Neuronal stem cell (in vitro differentiated cells): ENCODE measurements around the gene CD69.

Source experiments
- DNase-seq: peaks from one replicate; pipeline ENCODE4 v3.0.0-alpha.2; 2013; ENCODE audit warnings: low spot score
- H2AFZ ChIP-seq: one replicate; pipeline ENCODE4 v1.6.1; 2013; ENCODE audit warnings: mild to moderate bottlenecking, low read length, inconsistent platforms
- H2AK5ac ChIP-seq: 2 replicates; pipeline ENCODE4 v1.6.1; 2013; ENCODE audit warnings: low read depth, mild to moderate bottlenecking, inconsistent platforms, low read length, moderate library complexity, mixed read lengths
- H2BK120ac ChIP-seq: 2 replicates; pipeline ENCODE4 v1.6.1; 2013; ENCODE audit warnings: low read depth, mild to moderate bottlenecking, inconsistent platforms, low read length, moderate library complexity, mixed read lengths
- H2BK12ac ChIP-seq: one replicate; pipeline ENCODE4 v1.6.1; 2013; ENCODE audit warnings: low read length, inconsistent platforms
- H2BK15ac ChIP-seq: 2 replicates; pipeline ENCODE4 v1.6.1; 2013; ENCODE audit warnings: mild to moderate bottlenecking, low read length, inconsistent platforms, mixed read lengths
- H2BK5ac ChIP-seq: one replicate; pipeline ENCODE4 v1.6.1; 2013; ENCODE audit warnings: inconsistent platforms, mild to moderate bottlenecking, low read length, moderate library complexity
- H3K14ac ChIP-seq: one replicate; pipeline ENCODE4 v1.6.1; 2013; ENCODE audit warnings: low read length, inconsistent platforms
- H3K18ac ChIP-seq: 2 replicates; pipeline ENCODE4 v1.6.1; 2013; ENCODE audit warnings: low read length, inconsistent platforms
- H3K23ac ChIP-seq: 2 replicates; pipeline ENCODE4 v1.6.1; 2013; ENCODE audit warnings: low read depth, mild to moderate bottlenecking, mixed read lengths, low read length, inconsistent platforms; ENCODE audit not compliant: poor library complexity
- H3K27ac ChIP-seq: replicated peaks from 3 replicates; pipeline ENCODE4 v1.5.1; 2013; ENCODE audit warnings: low read length, inconsistent platforms
- H3K27me3 ChIP-seq, 3 experiments: 2 replicates each; pipeline ENCODE4 v1.6.1; 2013; ENCODE audit warnings: low read length in 3 of 3, mild to moderate bottlenecking in 2 of 3, inconsistent platforms in 1 of 3, low read depth in 1 of 3, mixed read lengths in 1 of 3, moderate library complexity in 1 of 3; ENCODE audit not compliant: control insufficient read depth in 3 of 3, insufficient read depth in 3 of 3
- H3K36me3 ChIP-seq, 2 donors: replicated peaks in 1 of 2; 2 replicates each; pipeline ENCODE4 v1.6.1; 2013; ENCODE audit warnings: low read length in 2 of 2; ENCODE audit not compliant: control insufficient read depth in 2 of 2, insufficient read depth in 2 of 2
- H3K4ac ChIP-seq: 2 replicates; pipeline ENCODE4 v1.6.1; 2013; ENCODE audit warnings: inconsistent platforms, mild to moderate bottlenecking, low read length, moderate library complexity
- H3K4me1 ChIP-seq, 2 donors: 1 replicate in 1 of 2; 2 replicates in 1 of 2; pipeline ENCODE4 v1.6.1; 2013; ENCODE audit warnings: low read length in 2 of 2, low read depth in 1 of 2; ENCODE audit not compliant: control insufficient read depth in 2 of 2, insufficient read depth in 1 of 2
- H3K4me2 ChIP-seq: one replicate; pipeline ENCODE4 v1.6.1; 2013; ENCODE audit warnings: mild to moderate bottlenecking, low read length, inconsistent platforms; ENCODE audit not compliant: insufficient read depth, poor library complexity, severe bottlenecking
- H3K4me3 ChIP-seq, 2 donors: 2 replicates each; pipeline ENCODE4 v1.5.1; 2013; ENCODE audit warnings: low read length in 2 of 2, mild to moderate bottlenecking in 2 of 2, inconsistent platforms in 1 of 2, moderate library complexity in 1 of 2
- H3K79me1 ChIP-seq: one replicate; pipeline ENCODE4 v1.6.1; 2013; ENCODE audit warnings: low read depth, mild to moderate bottlenecking, inconsistent platforms, low read length, moderate library complexity
- H3K9ac ChIP-seq: one replicate; pipeline ENCODE4 v1.6.1; 2013; ENCODE audit warnings: mild to moderate bottlenecking, low read depth, low read length, inconsistent platforms; ENCODE audit not compliant: poor library complexity
- H3K9me3 ChIP-seq, 2 donors: replicated peaks in 1 of 2; 2 replicates each; pipeline versions ENCODE3 to v1.6.1; 2013; ENCODE audit warnings: low read length in 2 of 2, mild to moderate bottlenecking in 2 of 2, inconsistent platforms in 1 of 2, low read depth in 1 of 2, mixed read lengths in 1 of 2, moderate library complexity in 1 of 2; ENCODE audit not compliant: control insufficient read depth in 2 of 2, insufficient read depth in 1 of 2
- H4K8ac ChIP-seq: one replicate; pipeline ENCODE4 v1.6.1; 2013; ENCODE audit warnings: low read depth, mild to moderate bottlenecking, inconsistent platforms, low read length, moderate library complexity
- H4K91ac ChIP-seq: one replicate; pipeline ENCODE4 v1.6.1; 2013; ENCODE audit warnings: low read length, low read depth, mild to moderate bottlenecking, inconsistent platforms; ENCODE audit not compliant: poor library complexity
- WGBS, 2 donors: extraction: QIAGEN DNeasy Blood & Tissue Kit; methylation state at CpG; one replicate each; pipeline ENCODE4 v1.1.7; 2013; ENCODE audit warnings: missing lambda C conversion rate in 2 of 2, mixed read lengths in 1 of 2; ENCODE audit not compliant: insufficient read length in 2 of 2, insufficient replicate concordance in 1 of 2; ENCODE audit errors: extremely low coverage in 2 of 2; 5-methylcytosine and 5-hydroxymethylcytosine counted together

CD69 gene

DNA sequence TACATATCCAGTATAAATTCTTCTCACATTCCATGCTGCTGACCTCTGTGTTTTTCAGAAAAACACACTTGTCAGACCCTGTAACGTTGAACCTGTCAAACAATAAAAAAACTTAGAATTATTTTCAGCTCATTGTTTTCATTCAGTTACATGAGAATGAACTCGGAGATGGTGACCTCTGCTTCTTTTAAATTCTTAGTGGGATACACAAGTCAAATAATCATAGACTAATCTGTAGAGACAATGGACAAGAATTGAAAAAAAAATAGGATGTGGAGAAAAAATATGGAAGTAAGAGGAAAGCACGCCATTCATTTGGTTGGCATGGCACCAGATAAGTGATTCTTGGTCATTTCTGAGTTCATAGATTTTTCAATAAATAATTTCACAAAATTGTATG is 7.2 kb downstream of the CD69 start:
- Histone ChIP-seq H3K4ac (no peak overlapping the region), H3K27me3 (peaks cover 0 to 5% (median 0%) of the 10 kb centered on the region in 3 experiments), H3K36me3 (no peaks in the 10 kb centered on the region), H3K23ac (no peak overlapping the region), H3K79me1 (no peaks in the 10 kb centered on the region), H4K91ac (no peak overlapping the region), H2AFZ (no peak overlapping the region), H2BK5ac (no peak overlapping the region), H3K9ac (no peak overlapping the region), H3K14ac (no peak overlapping the region), H3K4me3 (no peak overlapping the region), H3K4me1 (no peaks in the 10 kb centered on the region), H3K18ac (no peak overlapping the region), H2BK12ac (no peak overlapping the region), H3K27ac (no peak overlapping the region), H2AK5ac (no peak overlapping the region), H3K4me2 (no peak overlapping the region), H3K9me3 (no peaks in the 10 kb centered on the region), H2BK15ac (no peak overlapping the region), H2BK120ac (no peak overlapping the region), H4K8ac (no peak overlapping the region)
- no CpG with 5 or more reads among the region's 3 CpGs for WGBS, 2 donors
- DNase-seq, result no peak

DNA sequence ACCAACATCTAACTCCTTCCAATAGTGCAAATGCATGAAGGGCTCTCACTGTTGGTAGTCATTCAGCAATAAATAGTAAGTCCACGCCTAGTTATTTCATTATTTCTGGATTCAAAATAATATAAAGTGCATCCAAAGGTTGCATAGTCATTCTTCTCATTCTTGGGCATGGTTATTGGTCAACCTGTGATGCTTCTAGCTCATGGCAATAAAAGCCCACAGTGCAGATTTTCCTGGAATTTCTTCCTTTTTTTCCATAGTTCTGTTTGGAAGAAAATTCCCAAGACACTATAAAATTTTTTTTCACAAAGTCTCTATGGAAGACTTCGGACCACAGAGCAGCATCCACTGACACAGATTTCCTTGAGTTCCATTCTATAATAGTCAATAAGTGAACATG is 7.6 kb downstream of the CD69 start:
- DNase-seq, result no peak
- Histone ChIP-seq H2BK120ac (no peak overlapping the region), H3K9ac (no peak overlapping the region), H2AFZ (no peak overlapping the region), H3K27ac (no peak overlapping the region), H2BK12ac (no peak overlapping the region), H3K27me3 (peaks cover 0 to 5% (median 0%) of the 10 kb centered on the region in 3 experiments), H2AK5ac (no peak overlapping the region), H3K14ac (no peak overlapping the region), H3K4me2 (no peak overlapping the region), H3K23ac (no peak overlapping the region), H3K79me1 (no peaks in the 10 kb centered on the region), H2BK5ac (no peak overlapping the region), H4K8ac (no peak overlapping the region), H2BK15ac (no peak overlapping the region), H3K9me3 (no peaks in the 10 kb centered on the region), H3K4ac (no peak overlapping the region), H3K4me1 (no peaks in the 10 kb centered on the region), H3K36me3 (no peaks in the 10 kb centered on the region), H4K91ac (no peak overlapping the region), H3K18ac (no peak overlapping the region), H3K4me3 (no peak overlapping the region)
- no CpG with 5 or more reads among the region's 2 CpGs for WGBS, 2 donors

DNA sequence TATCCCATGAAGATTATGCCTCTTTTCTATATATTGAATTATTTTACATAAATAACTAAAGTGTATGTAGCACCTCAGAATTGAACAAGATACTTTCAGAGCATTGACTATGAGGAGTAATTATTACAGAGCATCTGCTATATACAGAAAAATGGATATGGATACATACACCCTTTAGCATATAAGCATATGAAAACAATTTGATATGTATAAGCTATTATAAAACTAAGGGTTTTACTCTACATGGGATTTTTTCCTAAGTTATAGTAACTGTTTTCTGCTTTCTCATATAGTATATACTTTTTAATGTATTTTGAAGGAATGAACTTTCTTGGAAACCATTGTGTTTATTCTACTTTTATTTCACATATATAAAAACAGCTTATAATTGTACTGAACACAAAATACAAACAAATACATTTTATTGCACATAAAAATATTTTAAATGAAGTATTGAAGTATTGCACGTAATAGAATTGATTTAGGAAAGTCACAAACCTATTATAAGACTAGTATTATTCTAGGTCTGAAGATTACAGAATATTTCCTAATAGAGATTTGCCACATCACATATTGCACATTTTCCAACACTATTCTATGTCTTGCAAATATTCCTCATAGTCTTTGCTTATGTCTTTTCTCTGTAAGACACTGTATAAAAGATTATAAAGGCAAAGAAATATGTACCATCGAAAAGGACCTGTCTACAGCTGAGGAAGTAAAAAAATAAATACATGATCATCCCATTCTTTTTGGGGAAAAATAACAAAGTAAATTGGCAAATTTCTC is 8.4 kb downstream of the CD69 start:
- H3K27ac ChIP-seq, result no peak overlapping the region
- H3K9ac ChIP-seq, result no peak overlapping the region
- no peaks in the 10 kb centered on the region for H3K9me3 ChIP-seq
- H3K36me3 ChIP-seq, result no peaks in the 10 kb centered on the region
- H2BK15ac ChIP-seq, result no peak overlapping the region
- no peak overlapping the region for H3K14ac ChIP-seq
- no peak overlapping the region for H2AFZ ChIP-seq
- H2BK5ac ChIP-seq, result no peak overlapping the region
- H3K79me1 ChIP-seq, result no peaks in the 10 kb centered on the region
- no CpG with 5 or more reads among the region's 2 CpGs for WGBS, 2 donors
- no peak overlapping the region for H4K8ac ChIP-seq
- no peak overlapping the region for H2AK5ac ChIP-seq
- no peak overlapping the region for H3K4ac ChIP-seq
- no peak overlapping the region for H4K91ac ChIP-seq
- no peak overlapping the region for H3K23ac ChIP-seq
- peaks cover 0 to 5% (median 0%) of the 10 kb centered on the region in 3 experiments for H3K27me3 ChIP-seq
- no peak overlapping the region for H3K4me2 ChIP-seq
- H3K18ac ChIP-seq, result no peak overlapping the region
- H3K4me1 ChIP-seq, result no peaks in the 10 kb centered on the region
- DNase-seq, result no peak
- H2BK120ac ChIP-seq, result no peak overlapping the region
- no peak overlapping the region for H2BK12ac ChIP-seq
- H3K4me3 ChIP-seq, result no peak overlapping the region

DNA sequence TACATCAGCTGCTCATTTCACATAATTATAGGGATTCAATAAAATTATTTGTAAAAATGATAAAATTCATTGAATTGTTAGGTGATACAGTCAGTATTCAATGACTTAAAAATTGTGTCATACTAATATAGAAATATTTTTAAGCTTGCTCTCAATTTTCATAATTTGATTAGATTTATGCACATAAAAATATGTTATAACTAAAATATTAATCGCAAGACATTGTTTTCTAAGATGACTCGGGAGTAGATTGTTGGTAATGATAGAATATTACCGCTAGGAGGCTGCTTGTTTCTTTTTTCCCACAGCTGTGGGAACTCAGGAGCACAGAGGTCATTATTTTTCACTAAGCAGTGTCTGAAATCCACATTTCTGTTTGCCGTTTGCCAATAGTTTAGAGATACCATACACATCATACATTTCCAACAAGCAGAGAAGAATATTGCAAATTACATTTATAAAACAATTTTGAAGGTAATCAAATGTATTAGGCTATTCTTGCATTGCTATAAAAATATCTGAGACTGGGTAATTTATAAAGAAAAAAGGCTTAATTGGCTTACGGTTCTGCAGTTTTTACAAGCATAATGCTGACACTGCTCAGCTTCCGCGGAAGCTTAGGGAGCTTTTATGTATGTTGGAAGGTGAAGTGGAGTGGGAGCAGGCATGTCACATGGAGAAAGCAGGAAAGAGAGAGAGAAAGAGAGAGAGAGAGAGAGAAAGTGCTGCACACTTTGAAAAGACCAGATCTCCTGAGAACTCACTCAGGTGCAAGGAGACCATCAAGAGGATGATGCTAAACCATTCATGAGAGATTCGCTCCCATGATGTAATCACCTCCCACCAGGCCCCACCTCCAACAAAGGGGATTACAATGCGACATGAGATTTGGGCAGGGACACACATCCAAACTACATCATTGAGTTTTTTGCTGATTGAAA is 9.2 kb downstream of the CD69 start:
- DNase-seq, result no peak
- Histone ChIP-seq H2BK5ac (no peak overlapping the region), H2BK12ac (no peak overlapping the region), H3K4me3 (no peak overlapping the region), H2AFZ (no peak overlapping the region), H2BK120ac (no peak overlapping the region), H3K27me3 (peaks cover 0 to 5% (median 0%) of the 10 kb centered on the region in 3 experiments), H2AK5ac (no peak overlapping the region), H2BK15ac (no peak overlapping the region), H3K4me1 (no peaks in the 10 kb centered on the region), H3K4ac (no peak overlapping the region), H3K4me2 (no peak overlapping the region), H4K91ac (no peak overlapping the region), H3K14ac (no peak overlapping the region), H3K23ac (no peak overlapping the region), H3K18ac (no peak overlapping the region), H3K9ac (no peak overlapping the region), H3K27ac (no peak overlapping the region), H3K9me3 (no peaks in the 10 kb centered on the region), H4K8ac (no peak overlapping the region), H3K36me3 (no peaks in the 10 kb centered on the region), H3K79me1 (no peaks in the 10 kb centered on the region)
- no CpG with 5 or more reads among the region's 9 CpGs for WGBS, 2 donors
